ENCODE data around the gene PRDM16.

Gene PRDM16

GRCh38 chr1:3453203-3453761 lies 384.3 kb downstream of the PRDM16 start:
- peak; percentile 94 for ATAC-seq
- TF ChIP-seq PATZ1 (CRISPR knock-in tag; IDR thresholded peaks at IDR 0.05; ENCODE audit: borderline replicate concordance) (no peak), ZFP3 (CRISPR knock-in tag; IDR thresholded peaks at IDR 0.05) (no peak), TCF4 (CRISPR knock-in tag; IDR thresholded peaks at IDR 0.05; ENCODE audit: borderline replicate concordance) (no peak), TSHZ2 (CRISPR knock-in tag; IDR thresholded peaks at IDR 0.05) (no peak), OSR1 (CRISPR knock-in tag; IDR thresholded peaks at IDR 0.05) (no peak), GLIS3 (CRISPR knock-in tag; IDR thresholded peaks at IDR 0.05) (no peak), POU6F1 (CRISPR knock-in tag; IDR thresholded peaks at IDR 0.05; ENCODE audit: borderline replicate concordance, low read depth) (no peak), ZNF8 (CRISPR knock-in tag; IDR thresholded peaks at IDR 0.05) (no peak), ZNF70 (CRISPR knock-in tag; IDR thresholded peaks at IDR 0.05) (no peak), ARNTL (CRISPR knock-in tag; IDR thresholded peaks at IDR 0.05; ENCODE audit: borderline replicate concordance, low read depth) (no peak)

GRCh38 chr1:3453891-3454810 lies 385.1 kb downstream of the PRDM16 start, which contains the start of gene ARHGEF16:
TSS of gene ARHGEF16 (plus strand) at chr1:3454665. CDS start at chr1:3463085, 8,420 bp downstream.
- ATAC-seq, result peak; percentile 71
- no peak for TF ChIP-seq POU6F1 (CRISPR knock-in tag; IDR thresholded peaks at IDR 0.05; ENCODE audit: borderline replicate concordance, low read depth)
- no peak for TF ChIP-seq ZC3H10 (CRISPR knock-in tag; IDR thresholded peaks at IDR 0.05)

- no peak for ATAC-seq
- TF ChIP-seq TCF4 (CRISPR knock-in tag; IDR thresholded peaks at IDR 0.05; ENCODE audit: borderline replicate concordance) (no peak), TOX (CRISPR knock-in tag; IDR thresholded peaks at IDR 0.05; ENCODE audit: borderline replicate concordance) (no peak), SNAI2 (CRISPR knock-in tag; IDR thresholded peaks at IDR 0.05) (no peak), ARNTL (CRISPR knock-in tag; IDR thresholded peaks at IDR 0.05; ENCODE audit: borderline replicate concordance, low read depth) (no peak), TSHZ2 (CRISPR knock-in tag; IDR thresholded peaks at IDR 0.05) (no peak), OSR1 (CRISPR knock-in tag; IDR thresholded peaks at IDR 0.05) (no peak), ZFP30 (CRISPR knock-in tag; IDR thresholded peaks at IDR 0.05) (no peak), ZFP3 (CRISPR knock-in tag; IDR thresholded peaks at IDR 0.05) (no peak), ISL1 (CRISPR knock-in tag; IDR thresholded peaks at IDR 0.05) (no peak), ESRRG (CRISPR knock-in tag; IDR thresholded peaks at IDR 0.05) (no peak), CSRNP3 (CRISPR knock-in tag; IDR thresholded peaks at IDR 0.05) (no peak), GLIS3 (CRISPR knock-in tag; IDR thresholded peaks at IDR 0.05) (no peak), PATZ1 (CRISPR knock-in tag; IDR thresholded peaks at IDR 0.05; ENCODE audit: borderline replicate concordance) (no peak), RARB (CRISPR knock-in tag; IDR thresholded peaks at IDR 0.05) (no peak)
These were observed 386.0 kb downstream of the PRDM16 start for GRCh38 chr1:3454811-3455618.
